ENCODE data around the gene DOCK3. TPM values are rescaled to one million over a fixed set of nuclear protein-coding genes. Genes with fewer than 3 reads are reported as not detected.

Gene DOCK3
- total RNA-seq, 1 experiment from 2014 or later: 5.6 TPM

- Mint-ChIP-seq H3K27ac (no peak overlapping the region), H3K4me3 (no peak overlapping the region), H3K36me3 (peaks cover 15% of the 10 kb centered on the region), H3K4me1 (peaks cover 26% of the 10 kb centered on the region), H3K27me3 (ENCODE audit: low read depth) (no peaks in the 10 kb centered on the region), H3K9me3 (no peaks in the 10 kb centered on the region)
- ChIA-PET CTCF (interaction anchor here (1.3 to 1.4 kb wide), 2 partner anchors 30 to 34 kb away, joined by 3 to 4 read pairs; partner anchors contain the start of gene CISH), POLR2A (no interaction called here)
- TF ChIP-seq ERG (CRISPR knock-in tag; IDR thresholded peaks at IDR 0.05) (no peak), KAT7 (CRISPR knock-in tag; IDR thresholded peaks at IDR 0.05; ENCODE audit: borderline replicate concordance) (no peak), ZNF281 (CRISPR knock-in tag; IDR thresholded peaks at IDR 0.05) (no peak), ZNF121 (CRISPR knock-in tag; IDR thresholded peaks at IDR 0.05) (no peak), NR1H2 (CRISPR knock-in tag; IDR thresholded peaks at IDR 0.05) (no peak), ZBTB21 (CRISPR knock-in tag; IDR thresholded peaks at IDR 0.05; ENCODE audit: borderline replicate concordance) (no peak), GTF2I (CRISPR knock-in tag; conservative IDR thresholded peaks at IDR 0.05) (no peak)
- ATAC-seq (no peak), DNase-seq (ENCODE audit: low spot score) (no peak)
These were observed 29.3 kb upstream of the DOCK3 start for GRCh38 chr3:50645378-50645777.

- H3K4me1 Mint-ChIP-seq: peaks cover 26% of the 10 kb centered on the region
- peaks cover 4% of the 10 kb centered on the region; the same call in 1 of the 2 replicates for H3K36me3 Mint-ChIP-seq
- CTCF ChIA-PET: interaction anchor here (0.8 to 9.1 kb wide), 3 partner anchors 20 to 452 kb away, joined by 3 to 202 read pairs (median 4); partner anchors contain the start of genes CISH and MAPKAPK3
- no peak for TF ChIP-seq PRDM15 (CRISPR knock-in tag; IDR thresholded peaks at IDR 0.05)
- no peak for TF ChIP-seq ESRRA (CRISPR knock-in tag; IDR thresholded peaks at IDR 0.05; ENCODE audit: borderline replicate concordance)
- TF ChIP-seq CREM (CRISPR knock-in tag; IDR thresholded peaks at IDR 0.05): no peak
- no peak for TF ChIP-seq NFATC4 (CRISPR knock-in tag; IDR thresholded peaks at IDR 0.05)
- no peak for TF ChIP-seq ZBTB43 (CRISPR knock-in tag; IDR thresholded peaks at IDR 0.05)
- no peak for TF ChIP-seq ERG (CRISPR knock-in tag; IDR thresholded peaks at IDR 0.05)
- TF ChIP-seq MLX (CRISPR knock-in tag; IDR thresholded peaks at IDR 0.05): no peak
- no peak for TF ChIP-seq JUN (CRISPR knock-in tag; IDR thresholded peaks at IDR 0.05)
- no peak for TF ChIP-seq ELF4 (CRISPR knock-in tag; IDR thresholded peaks at IDR 0.05; ENCODE audit: low read depth)
- TF ChIP-seq TP53 (CRISPR knock-in tag; IDR thresholded peaks at IDR 0.05): no peak
- TF ChIP-seq NR2C2 (CRISPR knock-in tag; IDR thresholded peaks at IDR 0.05): no peak
- DNase-seq (ENCODE audit: low spot score): peak; percentile 55
- H3K27ac Mint-ChIP-seq: 0 out of 2 replicates have a peak overlapping the region, but pooled peaks have one; percentile 23
- peak; percentile 21 for ATAC-seq
- POLR2A ChIA-PET: interaction anchor here (1.3 to 1.4 kb wide), 2 partner anchors 20 to 32 kb away, joined by 3 to 5 read pairs; partner anchors contain the start of gene MAPKAPK3
- H3K27me3 Mint-ChIP-seq (ENCODE audit: low read depth): no peaks in the 10 kb centered on the region
- H3K9me3 Mint-ChIP-seq: no peaks in the 10 kb centered on the region
- no peak overlapping the region for H3K4me3 Mint-ChIP-seq
These were observed 26.4 kb upstream of the DOCK3 start for GRCh38 chr3:50648313-50648712.

Measured in WTC11 (cell line).